ENCODE results near the gene ADGRL3.

ADGRL3 gene

GRCh38 chr4:61201561-61201960, 1.4 kb downstream of the ADGRL3 start (continued):
- TF ChIP-seq ZNF530 (tag by site-specific recombination; IDR thresholded peaks at IDR 0.05; ENCODE audit: low read depth) = no peak
- 0 out of 2 replicates have a peak, but pooled peaks have one; percentile 16 for TF ChIP-seq EGR2 (tag by site-specific recombination; IDR thresholded peaks at IDR 0.05; ENCODE audit: low read depth)
- TF ChIP-seq ZBTB26 (tag by site-specific recombination; optimal IDR thresholded peaks at IDR 0.05) = no peak
- 0 out of 2 replicates have a peak, but pooled peaks have one; percentile 14 for TF ChIP-seq GLIS2 (tag by site-specific recombination; IDR thresholded peaks at IDR 0.05)
- TF ChIP-seq ZNF133 (tag by site-specific recombination; IDR thresholded peaks at IDR 0.05) = no peak
- TF ChIP-seq ZFHX2 (tag by site-specific recombination; conservative IDR thresholded peaks at IDR 0.05) = peak; percentile 39
- TF ChIP-seq ZNF768 (tag by site-specific recombination; IDR thresholded peaks at IDR 0.05) = no peak
- TF ChIP-seq ZNF148 (tag by site-specific recombination; IDR thresholded peaks at IDR 0.05; ENCODE audit: borderline replicate concordance) = no peak
- no peak for TF ChIP-seq ZSCAN5A (tag by site-specific recombination; IDR thresholded peaks at IDR 0.05)
- 0 out of 2 replicates have a peak, but pooled peaks have one; percentile 5 for TF ChIP-seq ZBTB20 (tag by site-specific recombination; IDR thresholded peaks at IDR 0.05)
- TF ChIP-seq ZNF335 (tag by site-specific recombination; conservative IDR thresholded peaks at IDR 0.05) = peak; percentile 79

GRCh38 chr4:61201961-61202637, 2.0 kb downstream of the ADGRL3 start:
- Histone ChIP-seq H3K4me3 (ENCODE audit: low read depth, low read length) (peak overlapping the region; percentile 79), H3K27ac (ENCODE audit: extremely low read depth, low read depth, low read length) (peak overlapping the region; percentile 73; the same call in 1 of the 2 replicates)
- CTCF ChIA-PET = interaction anchor here (0.7 to 1.4 kb wide), 3 partner anchors 72 to 397 kb away, joined by 3 read pairs; no protein-coding TSS in a partner anchor
- TF ChIP-seq ZNF398 (tag by site-specific recombination; IDR thresholded peaks at IDR 0.05) = peak; percentile 66
- TF ChIP-seq ZNF596 (tag by site-specific recombination; IDR thresholded peaks at IDR 0.05) = no peak
- 0 out of 2 replicates have a peak, but pooled peaks have one; percentile 17 for TF ChIP-seq ZBTB11 (tag by site-specific recombination; conservative IDR thresholded peaks at IDR 0.05; ENCODE audit: low read depth)
- TF ChIP-seq ZSCAN16 (tag by site-specific recombination; IDR thresholded peaks at IDR 0.05) = no peak
- TF ChIP-seq ZNF843 (tag by site-specific recombination; IDR thresholded peaks at IDR 0.05) = no peak
- TF ChIP-seq, protein P1, sequence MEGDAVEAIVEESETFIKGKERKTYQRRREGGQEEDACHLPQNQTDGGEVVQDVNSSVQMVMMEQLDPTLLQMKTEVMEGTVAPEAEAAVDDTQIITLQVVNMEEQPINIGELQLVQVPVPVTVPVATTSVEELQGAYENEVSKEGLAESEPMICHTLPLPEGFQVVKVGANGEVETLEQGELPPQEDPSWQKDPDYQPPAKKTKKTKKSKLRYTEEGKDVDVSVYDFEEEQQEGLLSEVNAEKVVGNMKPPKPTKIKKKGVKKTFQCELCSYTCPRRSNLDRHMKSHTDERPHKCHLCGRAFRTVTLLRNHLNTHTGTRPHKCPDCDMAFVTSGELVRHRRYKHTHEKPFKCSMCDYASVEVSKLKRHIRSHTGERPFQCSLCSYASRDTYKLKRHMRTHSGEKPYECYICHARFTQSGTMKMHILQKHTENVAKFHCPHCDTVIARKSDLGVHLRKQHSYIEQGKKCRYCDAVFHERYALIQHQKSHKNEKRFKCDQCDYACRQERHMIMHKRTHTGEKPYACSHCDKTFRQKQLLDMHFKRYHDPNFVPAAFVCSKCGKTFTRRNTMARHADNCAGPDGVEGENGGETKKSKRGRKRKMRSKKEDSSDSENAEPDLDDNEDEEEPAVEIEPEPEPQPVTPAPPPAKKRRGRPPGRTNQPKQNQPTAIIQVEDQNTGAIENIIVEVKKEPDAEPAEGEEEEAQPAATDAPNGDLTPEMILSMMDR (tag by site-specific recombination; IDR thresholded peaks at IDR 0.05) = 0 out of 2 replicates have a peak, but pooled peaks have one; percentile 33
- TF ChIP-seq ZBTB26 (tag by site-specific recombination; optimal IDR thresholded peaks at IDR 0.05) = peak; percentile 35

More at GRCh38 chr4:61201961-61202637, 2.0 kb downstream of the ADGRL3 start:
- H3K9me3 ChIP-seq (ENCODE audit: control insufficient read depth, insufficient read depth, low read depth, low read length) = no peaks in the 10 kb centered on the region
- peaks cover 11% of the 10 kb centered on the region for H3K4me1 ChIP-seq (ENCODE audit: control insufficient read depth, insufficient read depth, low read length)
- POLR2A ChIA-PET = no interaction called here
- H3K36me3 ChIP-seq (ENCODE audit: control insufficient read depth in 2 of 2, insufficient read depth in 1 of 2, low read length in 2 of 2) = no peaks in the 10 kb centered on the region

Measured in HEK293 (cell line).